ENCODE results near the gene NINJ1. TPM values are rescaled to one million over a fixed set of nuclear protein-coding genes. Genes with fewer than 3 reads are reported as not detected.
A peak's percentile ranks its signal among the peaks of the same experiment; 100 is the strongest.

Gene NINJ1
- total and polyA plus RNA-seq, 7 donors = 28.9 to 116 (median 57.8) TPM

- TF ChIP-seq POLR2AphosphoS5 (IDR thresholded peaks at IDR 0.05) (peak; percentile 61 to 84 (median 73)), CTCF (IDR thresholded peaks at IDR 0.05) (no peak), POLR2A (IDR thresholded peaks at IDR 0.05) (peak in 1 of 2 donors; percentile 37), EP300 (IDR thresholded peaks at IDR 0.05) (no peak)
- no peaks in the 10 kb centered on the region for H3K9me3 ChIP-seq
- peak; percentile 96 for DNase-seq
- WGBS, 2 donors = 17 to 57% methylated on average over 12 of the region's 12 CpGs
- H3K4me1 ChIP-seq = peaks cover 0 to 84% (median 77%) of the 10 kb centered on the region in 4 donors
- no peaks in the 10 kb centered on the region for H3K36me3 ChIP-seq
- peak overlapping the region; percentile 60 to 97 (median 92) for H3K4me3 ChIP-seq
- peak overlapping the region; percentile 96 to 100 (median 98) for H3K27ac ChIP-seq
- no peaks in the 10 kb centered on the region for H3K27me3 ChIP-seq
- intact Hi-C loops (cut with DNase I) = loop anchor here (1.0 to 10.0 kb wide), 2 partner anchors 12 to 128 kb away; no protein-coding TSS in a partner anchor
Observed at GRCh38 chr9:93132287-93132927, 1.6 kb downstream of the NINJ1 start.

- H3K36me3 ChIP-seq = no peaks in the 10 kb centered on the region
- 90 to 92% methylated on average over 13 of the region's 13 CpGs for WGBS, 2 donors
- H3K27ac ChIP-seq = peak overlapping the region; percentile 96 to 100 (median 98)
- H3K4me3 ChIP-seq = peak overlapping the region in 2 of 4 donors; percentile 95 to 97
- intact Hi-C loops (cut with DNase I) = loop anchor here (1.0 to 10.0 kb wide), 2 partner anchors 11 to 127 kb away; no protein-coding TSS in a partner anchor
- peaks cover 0 to 90% (median 83%) of the 10 kb centered on the region in 4 donors for H3K4me1 ChIP-seq
- TF ChIP-seq POLR2A (IDR thresholded peaks at IDR 0.05) (no peak), POLR2AphosphoS5 (IDR thresholded peaks at IDR 0.05) (no peak), CTCF (IDR thresholded peaks at IDR 0.05) (no peak), EP300 (IDR thresholded peaks at IDR 0.05) (no peak)
- H3K9me3 ChIP-seq = no peaks in the 10 kb centered on the region
- no peak for DNase-seq
- no peaks in the 10 kb centered on the region for H3K27me3 ChIP-seq
Observed at GRCh38 chr9:93131599-93132286, 2.3 kb downstream of the NINJ1 start.

GRCh38 chr9:93130861-93131481 is 3.1 kb downstream of the NINJ1 start:
- H3K27ac ChIP-seq = peak overlapping the region; percentile 96 to 100 (median 98)
- intact Hi-C loops (cut with DNase I) = loop anchor here (10.0 kb wide), 1 partner anchor 126 kb away; no protein-coding TSS in a partner anchor
- H3K4me3 ChIP-seq = peak overlapping the region in 2 of 4 donors; percentile 95 to 97
- peaks cover 0 to 92% (median 88%) of the 10 kb centered on the region in 4 donors for H3K4me1 ChIP-seq
- no peaks in the 10 kb centered on the region for H3K36me3 ChIP-seq
- DNase-seq = peak; percentile 86
- H3K9me3 ChIP-seq = no peaks in the 10 kb centered on the region
- no peak for TF ChIP-seq CTCF (IDR thresholded peaks at IDR 0.05)
- no peak for TF ChIP-seq POLR2A (IDR thresholded peaks at IDR 0.05)
- TF ChIP-seq EP300 (IDR thresholded peaks at IDR 0.05) = no peak
- TF ChIP-seq POLR2AphosphoS5 (IDR thresholded peaks at IDR 0.05) = peak in 3 of 4 donors; percentile 29 to 37 (median 30)
- H3K27me3 ChIP-seq = no peaks in the 10 kb centered on the region
- whole genome bisulfite sequencing, 2 donors = 70 to 82% methylated on average over 15 of the region's 15 CpGs

GRCh38 chr9:93129691-93130500 is 4.2 kb downstream of the NINJ1 start:
- intact Hi-C loops (cut with DNase I) = loop anchor here (10.0 kb wide), 1 partner anchor 125 kb away; no protein-coding TSS in a partner anchor
- H3K27ac ChIP-seq = peak overlapping the region; percentile 96 to 100 (median 98)
- 72 to 78% methylated on average over 11 of the region's 11 CpGs for WGBS, 2 donors
- H3K9me3 ChIP-seq = no peaks in the 10 kb centered on the region
- peaks cover 0 to 87% (median 84%) of the 10 kb centered on the region in 4 donors for H3K4me1 ChIP-seq
- DNase-seq = peak; percentile 88
- TF ChIP-seq CTCF (IDR thresholded peaks at IDR 0.05) (no peak), POLR2AphosphoS5 (IDR thresholded peaks at IDR 0.05) (peak in 1 of 4 donors; percentile 7), EP300 (IDR thresholded peaks at IDR 0.05) (no peak), POLR2A (IDR thresholded peaks at IDR 0.05) (no peak)
- no peak overlapping the region for H3K4me3 ChIP-seq
- peaks cover under 1 to 10% (median under 1%) of the 10 kb centered on the region in 4 donors for H3K36me3 ChIP-seq
- H3K27me3 ChIP-seq = no peaks in the 10 kb centered on the region
